PC-3 (cell line): ENCODE data around the gene FHL3.

Source experiments
- CTCF ChIP-seq: fragments of 300-600 bp; sonication (generic); conservative IDR thresholded peaks from 2 replicates; pipeline ENCODE4 v1.5.1; 2017; ENCODE audit warnings: antibody characterized with exemption, low read depth, mild to moderate bottlenecking, low read length
- EZH2 ChIP-seq: fragments of 300-600 bp; sonication (generic); IDR thresholded peaks from one replicate; pipeline ENCODE4 v1.6.1; 2017; ENCODE audit warnings: antibody characterized with exemption, mild to moderate bottlenecking, low read length; ENCODE audit not compliant: unreplicated experiment

DNA sequence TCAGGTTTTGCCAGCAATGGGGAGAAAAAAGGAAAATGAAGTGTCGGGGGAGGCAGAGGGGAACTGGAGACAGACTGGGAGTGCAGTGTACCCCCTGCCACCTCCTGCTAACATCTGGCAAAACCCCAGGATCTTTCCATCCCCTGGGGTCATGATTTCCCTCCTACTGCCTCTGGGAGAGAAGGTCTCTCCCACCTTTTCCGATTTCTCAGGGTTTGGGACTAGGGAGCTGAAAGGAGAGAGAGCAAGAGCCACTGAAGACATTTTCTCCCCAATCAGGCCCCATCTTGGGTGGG, 5.1 kb downstream of the FHL3 start:
- TF ChIP-seq EZH2 = no peak
- TF ChIP-seq CTCF = no peak
